ENCODE measurements around the gene TAF8. TPM values are rescaled to one million over a fixed set of nuclear protein-coding genes. Genes with fewer than 3 reads are reported as not detected.
A peak's percentile ranks its signal among the peaks of the same experiment; 100 is the strongest.
"Not testable (repeated sequence)": the region's sequence is repeated elsewhere in the genome, so short reads cannot be mapped to it uniquely, and the experiment has no call there.

Gene TAF8
- total RNA-seq, 2 donors from 2014 or later = 28.7 to 35.3 TPM

DNA sequence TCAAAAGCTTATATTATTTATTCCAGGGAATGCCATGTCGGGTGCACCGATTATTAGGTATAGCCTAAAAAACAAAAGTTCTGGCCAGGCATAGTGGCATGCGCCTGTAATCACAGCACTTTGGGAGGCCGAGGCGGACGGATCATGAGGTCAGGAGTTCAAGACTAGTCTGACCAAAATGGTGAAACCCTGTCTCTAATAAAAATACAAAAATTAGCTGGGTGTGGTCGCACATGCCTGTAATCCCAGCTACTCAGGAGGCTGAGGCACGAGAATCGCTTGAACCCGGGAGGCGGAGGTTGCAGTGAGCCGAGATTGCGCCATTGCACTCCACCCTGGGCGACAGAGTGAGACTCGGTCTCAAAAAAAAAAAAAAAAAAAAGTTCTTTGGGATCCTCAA, 12.7 kb upstream of the TAF8 start:
- peak overlapping the region; percentile 45 for H3K27ac Mint-ChIP-seq

DNA sequence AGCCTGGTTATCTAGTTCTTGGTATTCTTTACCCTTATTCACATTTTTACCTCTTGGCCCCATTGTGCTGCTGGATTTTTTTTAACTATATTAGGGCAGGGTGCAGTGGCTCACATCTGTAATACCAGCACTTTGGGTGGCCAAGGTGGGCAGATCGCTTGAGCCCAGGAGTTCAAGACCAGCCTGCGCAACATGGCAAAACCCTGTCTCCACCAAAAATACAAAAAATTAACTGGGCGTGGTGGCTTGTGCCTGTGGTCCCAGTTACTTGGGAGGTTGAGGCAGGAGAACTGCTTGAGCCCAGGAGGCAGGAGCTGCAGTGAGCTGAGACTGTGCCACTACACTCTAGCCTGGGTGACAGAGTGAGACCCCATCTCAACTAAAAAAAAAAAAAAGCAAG, 12.2 kb upstream of the TAF8 start:
- Mint-ChIP-seq H3K36me3 (ENCODE audit: low read depth) (peaks cover 2% of the 10 kb centered on the region), H3K27ac (peak overlapping the region; percentile 45), H3K27me3 (no peaks in the 10 kb centered on the region), H3K4me3 (no peak overlapping the region), H3K4me1 (peaks cover 40% of the 10 kb centered on the region)
- ATAC-seq (no peak), DNase-seq (no peak)
- no peaks in the 10 kb centered on the region for H3K9me3 ChIP-seq (ENCODE audit: control insufficient read depth, low read length, poor library complexity, severe bottlenecking)

More for the DNA sequence above, 12.7 kb upstream of the TAF8 start:
- not testable (repeated sequence) for DNase-seq; ATAC-seq; H3K9me3 ChIP-seq (ENCODE audit: control insufficient read depth, low read length, poor library complexity, severe bottlenecking); H3K36me3 Mint-ChIP-seq (ENCODE audit: low read depth); H3K4me3 Mint-ChIP-seq; H3K27me3 Mint-ChIP-seq
- peaks cover 42% of the 10 kb centered on the region for H3K4me1 Mint-ChIP-seq

GRCh38 chr6:42038811-42039408, 11.4 kb upstream of the TAF8 start:
- Mint-ChIP-seq H3K4me3 (peak overlapping the region; percentile 82), H3K36me3 (ENCODE audit: low read depth) (peaks cover 2% of the 10 kb centered on the region), H3K27me3 (no peaks in the 10 kb centered on the region), H3K4me1 (peaks cover 42% of the 10 kb centered on the region), H3K27ac (peak overlapping the region; percentile 95)
- H3K9me3 ChIP-seq (ENCODE audit: control insufficient read depth, low read length, poor library complexity, severe bottlenecking) = no peaks in the 10 kb centered on the region
- DNase-seq = no peak
- ATAC-seq = no peak

DNA sequence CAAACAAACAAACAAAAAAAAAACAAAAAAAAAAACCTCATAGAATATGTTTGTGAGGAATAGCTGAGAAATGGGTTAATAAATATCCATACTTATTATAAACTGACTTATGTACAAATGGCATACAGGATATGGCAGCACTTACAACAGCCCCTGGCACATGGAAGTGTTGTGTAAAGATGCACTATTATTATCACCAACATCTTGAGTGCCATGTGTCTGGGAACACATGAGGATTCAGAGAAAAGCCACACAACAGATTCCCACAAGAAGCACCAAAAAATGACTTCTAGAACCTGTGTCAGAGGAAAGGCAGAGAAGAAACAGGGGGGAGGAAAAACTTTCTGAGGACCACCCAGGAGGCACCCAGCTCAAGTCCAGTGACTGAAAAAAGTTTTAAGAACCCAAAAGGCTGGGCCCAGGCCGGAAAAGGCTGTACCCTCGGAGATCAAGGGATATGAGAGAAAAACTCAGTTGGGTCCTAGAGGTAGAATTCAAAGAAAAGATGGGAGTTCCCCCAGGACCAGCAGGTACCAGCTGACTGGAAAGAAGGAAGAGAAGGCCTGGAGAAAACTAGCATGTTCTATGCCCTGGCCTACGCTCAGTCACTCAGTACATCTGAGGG, 9.4 kb upstream of the TAF8 start:
- H3K4me3 Mint-ChIP-seq = peak overlapping the region; percentile 80
- H3K4me1 Mint-ChIP-seq = peaks cover 52% of the 10 kb centered on the region
- no peaks in the 10 kb centered on the region for H3K36me3 Mint-ChIP-seq (ENCODE audit: low read depth)
- no peaks in the 10 kb centered on the region for H3K9me3 ChIP-seq (ENCODE audit: control insufficient read depth, low read length, poor library complexity, severe bottlenecking)
- peak overlapping the region; percentile 95 for H3K27ac Mint-ChIP-seq
- no peaks in the 10 kb centered on the region for H3K27me3 Mint-ChIP-seq
- ATAC-seq = no peak
- no peak for DNase-seq

GRCh38 chr6:42041481-42042053, 8.8 kb upstream of the TAF8 start:
- no peaks in the 10 kb centered on the region for H3K9me3 ChIP-seq (ENCODE audit: control insufficient read depth, low read length, poor library complexity, severe bottlenecking)
- Mint-ChIP-seq H3K27ac (peak overlapping the region; percentile 95), H3K4me3 (peak overlapping the region; percentile 80), H3K27me3 (no peaks in the 10 kb centered on the region), H3K4me1 (peaks cover 57% of the 10 kb centered on the region), H3K36me3 (ENCODE audit: low read depth) (no peaks in the 10 kb centered on the region)
- DNase-seq (no peak), ATAC-seq (no peak)

DNA sequence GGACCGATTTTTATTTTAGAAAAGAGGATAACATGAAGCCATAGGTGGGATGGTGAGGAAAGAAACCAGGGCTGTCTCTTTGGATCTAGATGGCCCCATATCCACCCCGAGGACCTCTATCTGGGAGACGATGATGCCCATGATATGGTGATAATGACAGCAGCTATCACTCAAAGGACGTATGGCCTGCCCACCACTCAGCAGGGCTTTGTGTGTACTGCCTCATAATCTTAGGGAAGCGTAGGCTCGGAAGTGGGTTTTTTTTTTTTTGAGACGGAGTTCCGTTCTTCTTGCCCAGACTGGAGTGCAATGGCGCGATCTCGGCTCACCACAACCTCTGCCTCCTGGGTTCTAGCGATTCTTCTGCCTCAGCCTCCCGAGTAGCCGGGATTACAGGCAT, 8.2 kb upstream of the TAF8 start:
- Mint-ChIP-seq H3K27me3 (no peaks in the 10 kb centered on the region), H3K4me3 (peak overlapping the region; percentile 80), H3K27ac (peak overlapping the region; percentile 95), H3K4me1 (peaks cover 62% of the 10 kb centered on the region), H3K36me3 (ENCODE audit: low read depth) (no peaks in the 10 kb centered on the region)
- H3K9me3 ChIP-seq (ENCODE audit: control insufficient read depth, low read length, poor library complexity, severe bottlenecking) = no peaks in the 10 kb centered on the region
- ATAC-seq (no peak), DNase-seq (no peak)

DNA sequence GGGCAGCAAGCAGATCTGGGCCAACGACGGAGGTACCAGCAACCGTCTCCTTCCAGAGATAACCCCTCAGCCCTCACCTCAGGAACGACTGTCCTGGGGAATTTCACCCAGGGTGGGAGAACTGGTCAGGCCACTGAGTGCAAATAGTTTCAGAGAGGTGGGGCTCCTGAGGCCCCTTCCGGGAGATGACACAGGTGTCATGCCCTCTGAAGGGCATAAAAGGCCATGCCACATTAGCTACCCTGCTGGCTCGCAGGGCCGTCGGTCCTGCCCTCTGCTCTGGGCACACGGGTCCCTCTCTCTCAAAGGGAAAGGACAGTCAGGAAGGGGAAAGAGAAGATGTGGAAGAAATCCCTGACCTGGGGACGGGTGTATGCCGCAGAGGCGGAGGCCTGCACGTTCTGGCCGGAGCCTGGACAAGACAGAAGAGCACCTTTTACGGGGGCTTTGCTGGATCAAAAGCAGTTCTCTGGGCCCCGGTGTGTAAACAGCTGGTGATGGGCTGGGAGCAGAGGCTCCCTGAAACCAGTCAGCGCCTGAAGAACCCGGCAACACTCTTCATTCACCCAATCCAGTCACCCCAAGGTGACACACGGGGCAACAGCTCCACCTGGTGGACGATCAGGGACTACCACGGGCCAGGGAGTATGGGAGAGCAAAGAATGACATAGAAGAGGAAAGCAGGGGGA, 6.4 kb upstream of the TAF8 start:
- H3K9me3 ChIP-seq (ENCODE audit: control insufficient read depth, low read length, poor library complexity, severe bottlenecking) = no peaks in the 10 kb centered on the region
- H3K4me3 Mint-ChIP-seq = peak overlapping the region; percentile 89
- peaks cover 65% of the 10 kb centered on the region for H3K4me1 Mint-ChIP-seq
- DNase-seq (peak; percentile 80 to 92 (median 82)), ATAC-seq (peak; percentile 47)
- no peaks in the 10 kb centered on the region for H3K27me3 Mint-ChIP-seq
- peak overlapping the region; percentile 95 for H3K27ac Mint-ChIP-seq
- no peaks in the 10 kb centered on the region for H3K36me3 Mint-ChIP-seq (ENCODE audit: low read depth)

- peaks cover 65% of the 10 kb centered on the region for H3K4me1 Mint-ChIP-seq
- H3K27ac Mint-ChIP-seq = peak overlapping the region; percentile 95
- no peaks in the 10 kb centered on the region for H3K36me3 Mint-ChIP-seq (ENCODE audit: low read depth)
- H3K27me3 Mint-ChIP-seq = no peaks in the 10 kb centered on the region
- H3K4me3 Mint-ChIP-seq = peak overlapping the region; percentile 96
- ATAC-seq = peak; percentile 27
- no peaks in the 10 kb centered on the region for H3K9me3 ChIP-seq (ENCODE audit: control insufficient read depth, low read length, poor library complexity, severe bottlenecking)
- peak; percentile 34 to 65 (median 45) for DNase-seq
Measured at GRCh38 chr6:42045538-42046460, 4.5 kb upstream of the TAF8 start.

- Mint-ChIP-seq H3K36me3 (ENCODE audit: low read depth) (no peaks in the 10 kb centered on the region), H3K27ac (peak overlapping the region; percentile 95), H3K27me3 (no peaks in the 10 kb centered on the region), H3K4me1 (peaks cover 63% of the 10 kb centered on the region), H3K4me3 (peak overlapping the region; percentile 96)
- ATAC-seq (no peak), DNase-seq (no peak)
- H3K9me3 ChIP-seq (ENCODE audit: control insufficient read depth, low read length, poor library complexity, severe bottlenecking) = no peaks in the 10 kb centered on the region
Measured at GRCh38 chr6:42046464-42047212, 3.7 kb upstream of the TAF8 start.

GRCh38 chr6:42047213-42047590, 3.1 kb upstream of the TAF8 start:
- peak overlapping the region; percentile 96 for H3K4me3 Mint-ChIP-seq
- ATAC-seq = no peak
- H3K27ac Mint-ChIP-seq = peak overlapping the region; percentile 95

DNA sequence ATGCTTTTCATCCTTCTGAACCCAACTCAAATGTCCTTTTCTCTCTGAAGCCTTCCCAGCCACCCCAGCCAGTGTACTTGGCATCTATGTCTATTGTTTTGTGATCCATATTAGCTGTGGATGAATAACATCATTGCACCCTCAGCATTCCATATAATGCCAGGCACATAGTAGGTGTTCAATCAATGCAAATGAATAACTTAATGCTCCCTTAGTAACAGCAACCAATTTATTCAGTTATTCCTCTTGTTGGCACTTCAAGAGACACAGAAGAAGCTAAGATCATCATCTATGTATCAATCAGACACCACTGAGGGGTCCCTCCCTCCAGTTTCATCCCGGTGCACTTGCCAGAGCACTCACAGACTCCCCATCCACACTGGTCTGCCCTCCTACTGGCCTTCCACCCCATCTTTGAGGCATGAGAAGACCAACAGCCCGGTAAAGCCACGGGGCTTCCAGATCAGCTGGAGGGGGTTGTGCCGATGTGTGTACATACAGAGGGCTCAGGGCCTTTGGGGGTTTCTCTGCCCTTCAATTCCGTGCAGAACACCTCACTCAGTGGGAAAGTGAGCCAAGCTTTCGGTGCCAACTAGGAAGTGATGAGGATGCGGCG, 2.4 kb upstream of the TAF8 start:
- peak overlapping the region; percentile 96 for H3K4me3 Mint-ChIP-seq
- H3K27me3 Mint-ChIP-seq = no peaks in the 10 kb centered on the region
- no peak for ATAC-seq
- H3K4me1 Mint-ChIP-seq = peaks cover 63% of the 10 kb centered on the region
- DNase-seq = no peak
- H3K36me3 Mint-ChIP-seq (ENCODE audit: low read depth) = no peaks in the 10 kb centered on the region
- H3K27ac Mint-ChIP-seq = peak overlapping the region; percentile 95
- no peaks in the 10 kb centered on the region for H3K9me3 ChIP-seq (ENCODE audit: control insufficient read depth, low read length, poor library complexity, severe bottlenecking)

More at GRCh38 chr6:42047213-42047590, 3.1 kb upstream of the TAF8 start:
- H3K4me1 Mint-ChIP-seq = peaks cover 60% of the 10 kb centered on the region
- DNase-seq = no peak
- no peaks in the 10 kb centered on the region for H3K9me3 ChIP-seq (ENCODE audit: control insufficient read depth, low read length, poor library complexity, severe bottlenecking)
- no peaks in the 10 kb centered on the region for H3K27me3 Mint-ChIP-seq
- no peaks in the 10 kb centered on the region for H3K36me3 Mint-ChIP-seq (ENCODE audit: low read depth)

Measured in T-helper 17 cell (primary cell).